SJCRH30 (cell line): ENCODE results near the gene GABRQ. TPM values are rescaled to one million over a fixed set of nuclear protein-coding genes. Genes with fewer than 3 reads are reported as not detected.
"Not testable (repeated sequence)": the region's sequence is repeated elsewhere in the genome, so short reads cannot be mapped to it uniquely, and the experiment has no call there.

ENCODE experiments used
- DNase-seq, 2 experiments: peaks; one replicate each; pipeline ENCODE4 v3.0.0-alpha.2; 2015 to 2020
- H3K27ac ChIP-seq: fragments of 250-450 bp; sonication (Bioruptor Pico); 2 replicates; pipeline ENCODE4 v1.5.1; 2020; ENCODE audit warnings: mild to moderate bottlenecking, moderate library complexity
- H3K27me3 ChIP-seq: fragments of 250-450 bp; sonication (Bioruptor Pico); 2 replicates; pipeline ENCODE4 v1.5.1; 2020; ENCODE audit warnings: mild to moderate bottlenecking, moderate library complexity
- H3K36me3 ChIP-seq: fragments of 250-450 bp; sonication (Bioruptor Pico); 2 replicates; pipeline ENCODE4 v1.5.1; 2020; ENCODE audit warnings: mild to moderate bottlenecking, moderate library complexity
- H3K4me1 ChIP-seq: fragments of 250-450 bp; sonication (Bioruptor Pico); 2 replicates; pipeline ENCODE4 v1.5.1; 2020; ENCODE audit warnings: mild to moderate bottlenecking, moderate library complexity
- H3K4me3 ChIP-seq: fragments of 250-450 bp; sonication (Bioruptor Pico); 2 replicates; pipeline ENCODE4 v1.5.1; 2020; ENCODE audit warnings: mild to moderate bottlenecking, moderate library complexity
- H3K9me3 ChIP-seq: fragments of 250-450 bp; sonication (Bioruptor Pico); replicated peaks from 2 replicates; pipeline ENCODE4 v1.5.1; 2020; ENCODE audit warnings: mild to moderate bottlenecking, moderate library complexity
- total RNA-seq: library from RNA; depleted of rRNA; stranded (reverse); fragments of >200 nt; shearing (Covaris generic); gene quantifications from 2 replicates; pipeline ENCODE4 v1.2.3, GENCODE V29; 2014

Gene GABRQ
- total RNA-seq, 1 experiment from 2014 or later: 0.30 TPM

DNA sequence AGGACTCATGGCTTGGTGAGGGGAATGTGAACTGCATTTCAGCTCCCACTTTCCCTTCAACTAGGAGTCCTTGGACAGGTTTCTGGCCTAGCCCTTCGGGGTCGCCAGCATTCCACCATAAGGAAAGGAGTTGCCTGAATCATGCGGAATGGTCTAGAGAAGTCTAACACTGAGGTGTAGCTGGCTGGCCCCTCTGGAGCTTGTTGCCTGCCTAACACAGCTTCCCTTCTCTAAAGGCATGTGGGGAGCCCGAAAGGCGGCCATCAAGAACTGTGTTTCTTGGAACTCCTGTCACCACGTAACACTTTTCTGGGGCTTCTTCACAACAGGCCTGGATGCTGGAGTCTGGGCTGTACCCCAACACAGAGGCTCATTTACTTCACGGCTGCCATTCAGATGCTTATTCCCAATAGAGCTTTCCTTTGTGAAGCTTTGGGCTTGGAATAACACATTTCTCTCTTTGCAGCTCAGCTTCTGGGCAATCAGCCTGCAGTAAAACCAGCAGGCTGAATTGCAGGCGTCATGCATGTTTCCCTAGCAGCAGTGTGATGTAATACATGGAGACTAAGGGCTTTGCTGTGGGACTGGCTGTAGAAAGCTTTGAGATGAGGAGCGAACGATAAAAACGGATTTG, 5.4 kb downstream of the GABRQ start:
- H3K27ac ChIP-seq: no peak overlapping the region
- no peaks in the 10 kb centered on the region for H3K27me3 ChIP-seq
- no peak for DNase-seq
- no peaks in the 10 kb centered on the region for H3K36me3 ChIP-seq
- H3K4me1 ChIP-seq: no peaks in the 10 kb centered on the region
- H3K4me3 ChIP-seq: no peak overlapping the region
- H3K9me3 ChIP-seq: no peaks in the 10 kb centered on the region

GRCh38 chrX:152646961-152647360, 9.3 kb downstream of the GABRQ start:
- no peak overlapping the region for H3K27ac ChIP-seq
- no peak overlapping the region for H3K4me3 ChIP-seq
- H3K36me3 ChIP-seq: no peaks in the 10 kb centered on the region
- no peak for DNase-seq
- no peaks in the 10 kb centered on the region for H3K9me3 ChIP-seq
- no peaks in the 10 kb centered on the region for H3K27me3 ChIP-seq
- H3K4me1 ChIP-seq: no peaks in the 10 kb centered on the region

DNA sequence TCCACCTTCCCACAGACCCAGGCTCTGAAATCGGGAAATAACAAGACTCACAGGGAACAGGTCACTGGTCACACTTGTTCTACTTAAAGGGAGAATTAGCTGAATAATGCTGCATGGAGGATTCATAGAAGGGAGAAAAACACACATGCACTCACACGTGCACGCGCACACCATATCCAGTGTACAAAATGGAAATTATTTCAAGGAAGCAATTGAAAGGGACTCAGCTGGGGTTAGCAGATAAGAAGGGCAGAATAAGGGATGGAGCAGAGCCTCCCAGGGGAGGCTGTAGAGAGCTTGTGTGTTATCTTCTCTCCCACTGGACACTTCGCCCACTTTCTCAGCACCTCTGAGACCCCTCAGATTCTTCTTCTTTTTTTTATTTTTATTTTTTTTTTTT, 10.3 kb downstream of the GABRQ start:
- H3K27me3 ChIP-seq: no peaks in the 10 kb centered on the region
- no peak overlapping the region for H3K27ac ChIP-seq
- DNase-seq: no peak
- H3K36me3 ChIP-seq: no peaks in the 10 kb centered on the region
- H3K4me1 ChIP-seq: no peaks in the 10 kb centered on the region
- no peaks in the 10 kb centered on the region for H3K9me3 ChIP-seq
- H3K4me3 ChIP-seq: no peak overlapping the region

GRCh38 chrX:152652060-152652459, 14.4 kb downstream of the GABRQ start:
- Histone ChIP-seq H3K9me3 (no peaks in the 10 kb centered on the region), H3K27ac (no peak overlapping the region), H3K4me3 (no peak overlapping the region), H3K27me3 (no peaks in the 10 kb centered on the region), H3K36me3 (no peaks in the 10 kb centered on the region), H3K4me1 (no peaks in the 10 kb centered on the region)
- no peak for DNase-seq

- Histone ChIP-seq H3K27ac (no peak overlapping the region), H3K9me3 (no peaks in the 10 kb centered on the region), H3K27me3 (no peaks in the 10 kb centered on the region), H3K4me3 (no peak overlapping the region), H3K4me1 (no peaks in the 10 kb centered on the region), H3K36me3 (no peaks in the 10 kb centered on the region)
- DNase-seq: no peak
Observed at GRCh38 chrX:152652467-152652866, 14.8 kb downstream of the GABRQ start.

- no peaks in the 10 kb centered on the region for H3K27me3 ChIP-seq
- H3K9me3 ChIP-seq: no peaks in the 10 kb centered on the region
- no peak for DNase-seq
- no peak overlapping the region for H3K27ac ChIP-seq
- H3K36me3 ChIP-seq: no peaks in the 10 kb centered on the region
- H3K4me3 ChIP-seq: no peak overlapping the region
- H3K4me1 ChIP-seq: no peaks in the 10 kb centered on the region
Observed at GRCh38 chrX:152656087-152656486, 18.4 kb downstream of the GABRQ start.

DNA sequence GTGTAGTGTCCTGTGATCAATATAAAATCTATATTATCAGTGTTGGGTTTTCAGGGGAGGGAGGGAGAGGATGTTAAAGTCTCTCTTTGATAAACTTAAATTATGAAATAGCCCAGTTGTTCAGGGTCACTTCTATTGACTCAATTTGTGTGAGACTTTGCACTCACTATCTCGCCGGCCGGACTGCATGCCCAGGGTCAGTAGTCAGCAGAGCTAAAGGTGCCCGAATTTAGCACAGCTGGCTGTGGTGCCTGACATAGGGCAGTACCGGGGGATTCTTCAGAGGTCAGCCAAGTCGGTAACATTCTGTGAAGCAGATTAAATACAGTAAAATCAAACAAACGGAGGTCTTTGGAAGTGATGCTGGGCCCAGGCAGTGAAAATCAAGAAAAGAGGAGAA, 19.2 kb downstream of the GABRQ start:
- Histone ChIP-seq H3K27me3 (no peaks in the 10 kb centered on the region), H3K36me3 (no peaks in the 10 kb centered on the region), H3K4me3 (no peak overlapping the region), H3K27ac (no peak overlapping the region), H3K9me3 (no peaks in the 10 kb centered on the region), H3K4me1 (no peaks in the 10 kb centered on the region)
- no peak for DNase-seq

GRCh38 chrX:152658302-152658701, 20.6 kb downstream of the GABRQ start:
- no peaks in the 10 kb centered on the region for H3K36me3 ChIP-seq
- DNase-seq: no peak
- no peak overlapping the region for H3K27ac ChIP-seq
- H3K4me1 ChIP-seq: no peaks in the 10 kb centered on the region
- no peaks in the 10 kb centered on the region for H3K27me3 ChIP-seq
- no peak overlapping the region for H3K4me3 ChIP-seq
- H3K9me3 ChIP-seq: no peaks in the 10 kb centered on the region

DNA sequence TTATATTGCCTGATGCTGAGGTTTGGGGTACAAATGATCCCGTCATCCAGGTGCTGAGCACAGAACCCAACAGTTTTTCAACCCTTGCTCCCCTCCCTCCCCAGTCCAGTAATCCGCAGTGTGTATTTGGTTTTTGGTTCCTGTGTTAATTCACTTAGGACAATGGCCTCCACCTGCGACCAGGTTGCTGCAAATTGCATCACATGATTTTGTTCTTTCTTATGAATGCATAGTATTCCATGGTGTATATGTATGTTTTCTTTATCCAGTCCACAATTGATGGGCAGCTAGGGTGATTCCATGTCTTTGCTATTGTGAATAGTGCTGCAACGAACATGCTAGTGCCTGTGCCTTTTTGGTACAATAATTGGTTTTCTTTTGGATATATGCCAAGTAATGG, 25.4 kb downstream of the GABRQ start:
- H3K4me3 ChIP-seq: no peak overlapping the region
- no peaks in the 10 kb centered on the region for H3K9me3 ChIP-seq
- no peak overlapping the region for H3K27ac ChIP-seq
- H3K4me1 ChIP-seq: no peaks in the 10 kb centered on the region
- H3K36me3 ChIP-seq: no peaks in the 10 kb centered on the region
- DNase-seq: no peak
- no peaks in the 10 kb centered on the region for H3K27me3 ChIP-seq

DNA sequence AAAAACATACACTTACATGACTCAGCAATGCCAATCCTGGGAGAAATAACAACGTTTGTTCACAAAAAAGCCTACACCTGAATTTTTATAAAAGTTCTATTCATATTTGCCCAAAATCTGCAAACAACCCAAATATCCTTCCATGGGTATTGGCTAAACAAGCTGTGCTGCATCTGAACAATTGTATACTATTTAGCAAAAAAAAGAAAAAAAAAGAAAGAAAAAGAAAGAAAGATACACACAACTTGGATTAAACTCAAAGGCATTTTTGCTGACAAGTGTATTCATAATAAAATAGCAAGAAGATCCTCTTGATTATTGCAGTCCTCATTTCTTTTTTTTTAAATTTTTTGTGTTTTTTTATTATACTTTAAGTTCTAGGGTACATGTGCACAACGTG, 36.4 kb downstream of the GABRQ start:
- H3K36me3 ChIP-seq: no peaks in the 10 kb centered on the region
- DNase-seq: no peak
- no peaks in the 10 kb centered on the region for H3K4me1 ChIP-seq
- no peaks in the 10 kb centered on the region for H3K27me3 ChIP-seq
- H3K9me3 ChIP-seq: no peaks in the 10 kb centered on the region
- no peak overlapping the region for H3K27ac ChIP-seq
- no peak overlapping the region for H3K4me3 ChIP-seq

DNA sequence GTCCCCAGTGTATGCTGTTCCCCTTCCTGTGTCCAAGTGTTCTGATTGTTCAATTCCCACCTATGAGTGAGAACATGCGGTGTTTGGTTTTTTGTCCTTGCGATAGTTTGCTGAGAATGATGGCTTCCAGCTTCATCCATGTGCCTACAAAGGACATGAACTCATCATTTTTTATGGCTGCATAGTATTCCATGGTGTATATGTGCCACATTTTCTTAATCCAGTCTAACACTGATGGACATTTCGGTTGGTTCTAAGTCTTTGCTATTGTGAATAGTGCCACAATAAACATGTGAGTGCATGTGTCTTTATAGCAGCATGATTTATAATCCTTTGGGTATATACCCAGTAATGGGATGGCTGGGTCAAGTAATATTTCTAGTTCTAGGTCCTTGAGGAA, 37.0 kb downstream of the GABRQ start:
- not testable (repeated sequence) for H3K27me3 ChIP-seq, H3K36me3 ChIP-seq, H3K4me3 ChIP-seq, H3K4me1 ChIP-seq, H3K27ac ChIP-seq, H3K9me3 ChIP-seq, DNase-seq

GRCh38 chrX:152681012-152681411, 43.3 kb downstream of the GABRQ start:
- not testable (repeated sequence) for H3K9me3 ChIP-seq, DNase-seq, H3K4me3 ChIP-seq, H3K27me3 ChIP-seq, H3K4me1 ChIP-seq, H3K27ac ChIP-seq, H3K36me3 ChIP-seq

- not testable (repeated sequence) for H3K9me3 ChIP-seq, H3K4me1 ChIP-seq, DNase-seq, H3K36me3 ChIP-seq, H3K27me3 ChIP-seq, H3K4me3 ChIP-seq, H3K27ac ChIP-seq
Observed at GRCh38 chrX:152697952-152698931, 60.5 kb downstream of the GABRQ start, which contains the start of gene MAGEA3. Gene MAGEA3 (plus strand): TSS chrX:152698794. CDS start chrX:152700833, 2,039 bp downstream.

DNA sequence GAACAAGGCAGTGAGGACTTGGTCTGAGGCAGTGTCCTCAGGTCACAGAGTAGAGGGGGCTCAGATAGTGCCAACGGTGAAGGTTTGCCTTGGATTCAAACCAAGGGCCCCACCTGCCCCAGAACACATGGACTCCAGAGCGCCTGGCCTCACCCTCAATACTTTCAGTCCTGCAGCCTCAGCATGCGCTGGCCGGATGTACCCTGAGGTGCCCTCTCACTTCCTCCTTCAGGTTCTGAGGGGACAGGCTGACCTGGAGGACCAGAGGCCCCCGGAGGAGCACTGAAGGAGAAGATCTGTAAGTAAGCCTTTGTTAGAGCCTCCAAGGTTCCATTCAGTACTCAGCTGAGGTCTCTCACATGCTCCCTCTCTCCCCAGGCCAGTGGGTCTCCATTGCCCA, 62.7 kb downstream of the GABRQ start:
- not testable (repeated sequence) for H3K27me3 ChIP-seq, H3K27ac ChIP-seq, H3K9me3 ChIP-seq, H3K4me3 ChIP-seq, DNase-seq, H3K36me3 ChIP-seq, H3K4me1 ChIP-seq

DNA sequence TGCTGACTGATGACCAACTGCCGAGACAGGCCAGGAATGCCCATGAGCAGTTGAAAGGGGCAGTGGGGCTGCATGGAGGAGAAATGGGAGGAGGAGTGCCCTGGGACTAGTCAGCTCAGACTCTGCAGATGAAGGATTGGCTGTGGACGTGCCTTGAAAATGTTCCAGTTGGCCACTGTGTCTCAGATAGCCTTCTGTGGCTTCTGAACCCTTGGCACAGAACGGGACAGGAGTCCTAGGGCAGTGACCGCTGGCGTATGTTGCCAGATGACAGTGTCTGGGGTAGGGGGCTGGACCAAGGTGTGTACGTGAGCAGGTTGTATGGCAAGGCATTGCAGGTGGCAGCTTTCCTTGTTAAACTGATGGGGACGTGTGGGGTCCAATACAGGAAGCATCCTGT, 68.8 kb downstream of the GABRQ start:
- not testable (repeated sequence) for H3K27me3 ChIP-seq, H3K4me1 ChIP-seq, H3K4me3 ChIP-seq, H3K9me3 ChIP-seq, H3K36me3 ChIP-seq, DNase-seq, H3K27ac ChIP-seq
